HG03060 (cell line): ENCODE measurements around the gene DGCR6L.
"Not testable (repeated sequence)": the region's sequence is repeated elsewhere in the genome, so short reads cannot be mapped to it uniquely, and the experiment has no call there.

Source experiments
- ATAC-seq: cut with Tn5 transposase; IDR thresholded peaks from one replicate; pipeline ENCODE4 v1.9.1; 2021; ENCODE audit warnings: low read depth, moderate number of reproducible peaks; ENCODE audit not compliant: unreplicated experiment

DGCR6L gene

DNA sequence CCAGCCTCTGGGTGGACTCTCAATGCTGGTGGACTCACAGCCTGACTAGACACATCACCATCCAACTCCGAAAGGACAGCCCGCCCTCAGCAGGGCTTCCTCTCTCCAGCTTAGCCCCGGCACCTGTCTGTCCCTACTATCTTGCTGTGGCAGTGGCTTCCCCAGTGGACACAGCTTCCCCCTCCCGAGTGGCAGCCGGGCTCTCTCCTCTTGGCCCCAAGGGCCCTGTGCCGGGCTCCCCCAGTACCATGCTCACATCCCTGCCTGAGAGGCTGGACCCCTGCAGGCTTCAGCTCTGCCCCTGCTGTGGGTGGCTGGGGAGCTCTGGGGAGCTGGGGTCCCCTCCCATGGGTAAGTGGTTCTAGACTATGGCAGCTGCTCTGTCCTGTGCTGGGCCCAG, 9.1 kb downstream of the DGCR6L start:
- ATAC-seq: not testable (repeated sequence)

DNA sequence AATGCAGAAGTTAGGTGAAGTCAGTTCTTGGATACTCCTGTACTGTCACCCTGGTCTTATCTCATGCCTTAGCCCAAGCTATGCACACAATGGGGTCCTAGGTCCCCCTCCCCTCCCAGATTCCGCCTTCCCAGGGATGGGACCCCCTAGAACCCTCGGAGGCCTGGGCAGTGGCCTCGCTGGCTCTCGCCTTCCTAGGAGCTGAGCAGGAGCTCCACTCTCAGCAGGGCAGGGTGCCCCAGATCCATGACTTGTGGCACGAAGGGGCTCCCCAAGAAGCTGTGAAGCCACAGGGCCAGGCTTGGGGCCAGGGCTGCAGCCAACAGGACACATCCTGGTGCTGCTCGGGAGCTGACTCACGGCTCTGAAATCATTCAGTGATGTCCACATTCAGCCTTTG, 9.7 kb downstream of the DGCR6L start:
- not testable (repeated sequence) for ATAC-seq

DNA sequence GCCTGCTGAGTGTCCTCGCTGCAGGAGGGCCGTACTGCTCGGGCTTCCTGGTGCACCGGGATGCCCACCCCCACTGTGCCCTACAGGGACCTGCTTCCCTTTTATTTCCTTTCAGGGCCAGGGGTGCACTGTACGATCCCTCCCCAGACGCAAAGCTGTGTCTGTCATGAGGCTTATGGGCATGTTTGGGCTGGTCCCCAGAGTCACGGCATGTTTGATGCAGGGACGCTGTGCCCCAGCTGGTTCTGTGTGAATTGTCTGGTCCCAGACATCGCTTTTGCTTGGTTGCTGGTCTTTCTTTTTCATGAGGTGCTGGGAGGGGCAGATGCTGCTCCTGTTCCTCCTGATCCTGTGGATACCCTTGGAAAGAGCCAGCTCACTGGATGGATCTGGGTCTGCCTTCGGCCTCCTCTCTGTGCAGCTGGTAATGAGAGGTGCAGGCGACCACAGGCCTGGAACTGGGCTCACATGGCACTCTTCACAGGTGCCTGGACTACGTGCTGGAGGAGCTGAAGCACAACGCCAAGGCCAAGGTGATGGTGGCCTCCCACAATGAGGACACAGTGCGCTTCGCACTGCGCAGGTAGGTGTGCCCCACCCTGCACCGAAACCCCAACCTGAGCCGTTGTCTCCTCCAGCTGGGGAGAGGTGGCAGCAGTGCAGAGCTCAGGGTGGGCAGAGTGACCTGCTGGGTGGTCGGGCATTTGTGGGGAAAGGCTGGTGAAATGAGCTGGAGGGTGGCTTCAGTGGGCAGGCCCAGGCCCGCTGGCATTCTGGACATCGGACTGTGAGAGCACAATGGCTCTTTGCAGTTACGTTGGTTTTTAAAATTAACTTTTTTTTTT, 10.8 kb downstream of the DGCR6L start:
- ATAC-seq: not testable (repeated sequence)

DNA sequence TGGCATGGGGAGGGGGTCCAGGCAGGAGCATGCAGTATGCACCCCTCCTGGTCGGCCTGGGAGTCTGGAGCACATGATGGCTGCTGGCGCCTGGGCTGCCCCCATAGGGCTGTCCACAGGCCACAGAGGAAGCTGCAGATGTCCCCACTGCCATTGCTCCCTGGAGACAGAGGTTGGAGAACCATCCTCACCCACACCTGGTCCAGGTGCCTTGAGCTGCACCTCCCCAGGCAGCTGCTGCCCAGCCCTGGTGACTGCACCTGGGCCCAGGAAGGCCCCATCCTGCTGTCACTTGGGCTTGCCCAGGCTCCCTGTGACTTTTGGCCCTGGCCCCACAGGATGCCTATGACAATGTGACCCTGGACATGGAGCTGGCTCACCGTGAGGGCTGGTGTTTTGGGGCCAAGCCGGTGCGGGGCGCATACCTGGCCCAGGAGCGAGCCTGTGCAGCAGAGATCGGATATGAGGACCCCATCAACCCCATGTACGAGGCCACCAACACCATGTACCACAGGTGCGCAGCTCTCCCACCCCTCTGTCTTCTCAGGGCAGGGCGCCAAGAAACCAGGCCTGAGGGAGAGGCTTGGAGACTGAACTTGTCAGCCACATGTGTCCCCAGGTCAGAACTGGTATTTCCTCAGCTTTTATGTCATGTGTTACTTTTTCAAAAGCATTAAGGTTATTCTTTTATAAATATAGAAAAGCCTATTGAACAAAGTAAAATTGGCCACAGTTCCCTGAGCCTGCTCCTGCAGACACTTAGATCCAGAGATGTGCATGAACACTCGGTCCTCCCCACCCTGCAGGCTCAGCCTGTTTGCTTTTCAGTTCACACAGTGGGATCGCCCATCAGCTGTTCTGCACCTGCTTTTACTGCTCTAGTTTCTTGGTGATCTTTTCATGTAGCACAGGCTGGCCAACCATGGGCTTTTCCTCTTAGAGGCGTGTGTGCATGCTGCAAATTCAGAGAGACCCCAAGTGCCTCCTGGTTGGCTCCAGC, 12.1 kb downstream of the DGCR6L start:
- not testable (repeated sequence) for ATAC-seq

DNA sequence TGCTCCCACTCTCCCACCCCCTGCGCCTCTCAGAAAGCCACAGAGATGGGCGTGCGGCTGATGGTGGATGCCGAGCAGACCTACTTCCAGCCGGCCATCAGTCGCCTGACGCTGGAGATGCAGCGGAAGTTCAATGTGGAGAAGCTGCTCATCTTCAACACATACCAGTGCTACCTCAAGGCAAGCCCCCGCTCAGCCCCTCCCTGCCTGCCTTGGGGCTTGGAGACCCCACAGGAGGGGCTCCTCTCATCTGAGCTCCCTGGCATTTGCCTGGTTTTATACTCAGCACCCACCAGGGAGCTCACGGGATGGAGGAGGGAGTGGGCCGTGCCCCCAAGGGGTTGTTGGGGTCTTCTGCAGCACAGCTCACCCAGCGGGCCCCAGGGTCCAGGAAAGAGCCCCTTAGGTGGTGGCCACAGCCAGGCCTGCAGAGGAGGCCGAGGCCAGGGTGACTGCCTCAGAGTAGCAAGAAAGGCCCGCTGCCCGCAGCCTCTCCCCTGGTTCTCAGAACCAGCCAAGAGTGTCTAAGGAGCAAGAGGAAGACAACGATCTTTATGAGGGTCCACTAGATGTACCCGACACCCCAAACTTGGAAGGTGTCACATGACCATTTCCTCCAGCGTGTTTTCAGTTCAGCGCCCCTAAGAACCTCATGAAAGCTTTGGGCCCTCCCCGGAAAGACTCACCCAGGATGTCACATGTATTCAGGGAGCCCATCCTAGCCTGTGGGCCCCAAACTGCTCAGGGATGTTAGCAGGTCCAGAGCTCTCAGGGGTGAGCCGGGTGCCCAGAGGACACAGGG, 13.0 kb downstream of the DGCR6L start:
- ATAC-seq: not testable (repeated sequence)

DNA sequence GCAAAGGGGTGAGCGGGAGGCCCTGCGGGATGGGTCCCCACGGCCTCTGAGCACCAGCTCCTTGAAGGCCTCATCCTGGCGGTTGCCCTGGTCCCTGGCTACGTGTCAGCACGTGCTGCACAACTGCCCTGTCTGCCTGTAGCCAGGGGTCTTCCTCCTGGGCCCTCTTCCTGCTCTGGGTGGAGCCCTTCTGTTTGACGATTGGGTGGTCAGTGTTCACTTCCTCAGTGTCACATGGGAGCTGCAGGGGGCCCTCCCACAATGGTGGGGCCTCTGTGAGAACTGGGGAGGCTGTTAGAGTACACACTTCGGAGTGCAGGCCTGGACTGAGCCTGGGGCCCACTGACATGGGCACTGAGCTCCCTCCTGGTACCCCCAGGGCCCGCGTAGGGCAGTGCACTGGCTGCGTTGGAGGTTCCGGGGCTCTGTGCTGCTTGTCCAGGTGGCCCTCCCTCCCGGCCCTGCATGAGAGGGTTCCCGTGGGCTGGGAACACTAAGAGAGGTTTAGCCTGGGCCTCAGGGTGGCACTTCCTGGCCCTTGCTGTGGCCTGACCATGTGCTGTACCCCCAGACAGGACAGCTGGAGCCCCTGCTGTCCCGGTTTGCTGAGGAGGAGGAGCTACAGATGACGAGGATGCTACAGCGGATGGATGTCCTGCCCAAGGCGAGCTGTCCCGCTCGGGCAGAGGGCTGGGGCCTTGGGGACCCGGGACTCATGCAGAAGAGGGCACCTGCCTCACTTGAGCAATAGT, 13.8 kb downstream of the DGCR6L start:
- no peak for ATAC-seq

DNA sequence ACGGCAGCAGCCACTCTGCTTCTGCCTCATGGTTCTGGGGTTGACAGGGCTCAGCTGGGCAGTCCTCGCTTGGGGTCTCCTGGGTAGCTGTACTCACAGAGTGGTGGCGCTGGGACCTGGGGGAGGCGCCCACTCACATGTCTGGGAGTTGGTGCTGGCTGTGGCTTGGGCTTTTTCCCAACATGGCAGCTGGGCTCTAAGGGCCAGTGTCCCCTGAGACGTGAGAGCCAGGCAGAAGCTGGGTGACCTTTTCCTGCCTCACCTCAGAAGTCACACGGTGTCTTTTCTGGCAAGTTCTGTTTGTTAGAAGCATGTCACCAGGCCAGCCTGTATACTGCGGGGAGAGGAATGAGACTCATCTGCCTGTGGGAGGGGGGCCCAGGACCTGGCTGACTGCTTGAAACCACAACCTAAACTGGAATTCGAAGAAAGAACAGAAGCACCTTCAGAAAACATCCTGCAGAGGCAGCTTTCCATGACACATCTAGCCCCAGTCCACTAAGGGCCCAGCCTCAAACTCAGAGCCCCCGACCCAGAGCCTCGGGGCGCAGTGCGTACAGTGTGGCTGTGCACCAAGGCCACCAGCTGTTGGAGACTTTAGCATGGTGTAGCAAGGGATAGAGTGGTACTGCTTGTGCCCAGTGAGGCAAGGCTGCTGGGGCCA, 14.5 kb downstream of the DGCR6L start:
- not testable (repeated sequence) for ATAC-seq

DNA sequence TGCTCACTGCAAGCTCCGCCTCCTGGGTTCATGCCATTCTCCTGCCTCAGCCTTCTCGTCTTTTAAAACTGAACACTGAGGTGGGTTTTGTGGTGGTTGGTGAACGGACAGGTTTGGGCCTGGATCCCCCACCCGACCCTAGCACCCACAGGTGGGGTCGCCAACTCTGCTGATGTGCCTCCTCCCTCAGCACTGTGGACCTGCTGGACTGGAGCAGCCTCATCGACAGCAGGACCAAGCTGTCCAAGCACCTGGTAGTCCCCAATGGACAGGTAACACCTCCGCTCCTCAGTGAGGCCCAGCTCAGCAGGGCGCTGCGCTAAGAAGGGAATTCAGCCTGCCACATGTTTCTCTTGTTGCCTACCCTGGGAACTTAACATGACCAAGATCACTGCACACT, 15.2 kb downstream of the DGCR6L start:
- ATAC-seq: no peak

DNA sequence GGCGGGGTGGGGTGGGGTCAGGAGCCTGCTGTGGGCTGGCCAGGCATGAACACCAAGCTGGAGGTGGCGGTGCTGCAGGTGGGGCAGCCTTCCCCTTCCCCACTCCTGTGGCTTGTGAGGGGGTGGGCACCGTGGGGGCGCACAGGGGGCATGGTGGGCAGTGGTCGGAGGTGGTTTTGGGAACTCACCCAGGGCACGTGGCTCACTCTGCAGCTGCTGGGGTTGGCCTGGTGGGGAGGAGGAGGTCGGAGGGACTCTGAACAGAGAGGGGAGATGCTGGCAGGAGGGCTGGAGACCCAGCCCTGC, 16.7 kb downstream of the DGCR6L start:
- not testable (repeated sequence) for ATAC-seq

DNA sequence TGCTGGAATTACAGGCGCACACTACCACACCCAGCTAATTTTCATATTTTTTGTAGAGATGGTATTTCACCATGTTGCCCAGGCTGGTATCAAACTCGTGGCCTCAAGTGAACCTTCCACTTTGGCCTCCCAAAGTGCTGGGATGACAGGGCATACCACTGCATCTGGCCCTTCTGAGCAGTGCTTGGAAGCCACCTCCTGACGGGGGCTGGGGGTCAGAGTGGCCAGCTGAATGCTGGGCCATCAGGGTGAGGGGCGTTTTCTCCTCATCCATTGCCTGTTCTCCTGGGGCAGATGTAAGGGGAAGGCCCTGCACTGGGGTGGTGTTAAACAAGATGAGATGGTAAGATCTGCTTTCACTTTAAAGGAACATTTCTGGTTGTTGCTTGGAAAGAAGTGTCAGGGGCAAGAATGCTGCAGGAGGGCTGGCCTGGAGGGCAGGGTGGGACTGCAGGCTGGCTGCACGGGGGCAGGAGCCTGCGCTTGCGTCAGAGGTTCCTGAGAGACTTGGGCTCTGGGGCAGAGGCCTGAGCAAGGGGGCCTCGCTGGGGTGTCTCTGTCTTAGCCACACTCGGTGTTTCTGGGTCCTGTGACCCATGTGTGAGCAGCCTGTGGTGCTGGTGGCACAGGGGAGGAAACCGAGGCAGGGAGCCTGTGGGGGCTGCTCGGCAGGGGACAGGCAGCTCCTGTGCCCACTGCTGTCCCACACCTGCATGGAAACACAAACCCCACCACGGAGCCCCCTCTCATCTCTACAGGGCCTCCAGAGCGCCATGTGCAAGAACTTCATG, 17.2 kb downstream of the DGCR6L start:
- ATAC-seq: no peak

DNA sequence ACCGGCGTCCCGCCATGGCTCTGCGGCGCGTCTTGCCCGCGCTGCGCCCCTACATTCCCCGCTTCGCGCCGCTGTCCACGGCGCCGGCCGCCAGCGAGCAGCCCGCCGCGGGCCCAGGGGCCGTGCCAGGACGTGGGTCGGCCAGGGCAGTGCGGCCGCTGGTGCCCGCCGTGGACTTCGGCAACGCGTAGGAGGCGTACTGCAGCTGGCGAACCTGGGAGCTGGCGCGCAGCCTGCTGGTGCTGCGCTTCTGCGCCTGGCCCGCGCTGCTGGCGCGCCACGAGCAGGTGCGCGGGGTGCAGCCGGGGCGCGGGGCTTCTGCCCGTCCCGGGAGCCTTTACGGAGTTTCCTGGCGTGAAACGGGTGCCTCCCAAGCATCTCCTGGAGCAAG, 20.1 kb downstream of the DGCR6L start:
- no peak for ATAC-seq

DNA sequence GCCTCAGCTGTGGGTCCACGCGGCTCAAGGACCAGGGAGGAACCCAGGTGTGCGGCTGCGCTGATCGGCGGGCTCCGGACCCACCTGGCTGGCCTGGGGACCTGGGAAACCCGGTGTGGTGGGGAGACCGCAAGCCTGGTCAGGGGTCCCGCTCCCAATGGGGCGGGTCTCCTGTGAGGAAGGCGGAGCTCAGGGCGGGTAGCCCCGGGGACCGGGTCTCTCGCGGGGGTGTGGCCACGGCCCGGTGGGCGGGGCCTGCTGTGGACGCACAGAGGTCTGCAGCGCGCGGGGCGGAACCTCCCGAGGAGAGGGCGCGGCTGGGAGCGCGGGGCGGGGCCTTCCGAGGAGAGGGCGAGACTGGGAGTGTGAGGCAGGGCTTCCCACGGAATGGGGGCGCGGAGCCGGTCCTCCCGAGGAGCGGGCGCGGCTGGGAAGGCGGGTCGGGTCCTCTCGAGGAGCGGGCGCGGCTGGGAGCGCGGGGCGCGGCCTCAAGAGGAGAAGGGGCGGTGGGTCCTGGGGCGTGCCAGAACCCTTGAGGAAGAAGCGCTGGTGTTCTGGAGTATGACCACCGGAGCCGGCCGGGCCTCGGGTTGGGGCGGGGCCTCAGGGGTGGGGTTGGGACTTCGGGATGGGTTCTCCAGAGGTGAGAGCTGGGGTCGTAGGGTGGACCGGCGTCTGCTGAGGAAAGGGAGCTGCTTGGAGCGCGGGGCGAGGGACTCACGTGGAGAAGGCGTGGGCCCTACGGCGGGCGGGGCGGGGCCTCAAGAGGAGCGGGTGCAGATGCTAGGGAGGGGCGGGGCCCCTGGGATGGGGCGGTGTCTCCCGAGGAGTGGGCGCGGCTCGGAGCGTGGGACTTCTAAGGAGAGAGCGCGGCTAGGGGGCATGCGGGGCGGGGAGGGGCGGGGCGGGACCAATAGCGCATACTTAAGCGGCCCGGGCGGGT, 20.8 kb downstream of the DGCR6L start:
- ATAC-seq: no peak

DNA sequence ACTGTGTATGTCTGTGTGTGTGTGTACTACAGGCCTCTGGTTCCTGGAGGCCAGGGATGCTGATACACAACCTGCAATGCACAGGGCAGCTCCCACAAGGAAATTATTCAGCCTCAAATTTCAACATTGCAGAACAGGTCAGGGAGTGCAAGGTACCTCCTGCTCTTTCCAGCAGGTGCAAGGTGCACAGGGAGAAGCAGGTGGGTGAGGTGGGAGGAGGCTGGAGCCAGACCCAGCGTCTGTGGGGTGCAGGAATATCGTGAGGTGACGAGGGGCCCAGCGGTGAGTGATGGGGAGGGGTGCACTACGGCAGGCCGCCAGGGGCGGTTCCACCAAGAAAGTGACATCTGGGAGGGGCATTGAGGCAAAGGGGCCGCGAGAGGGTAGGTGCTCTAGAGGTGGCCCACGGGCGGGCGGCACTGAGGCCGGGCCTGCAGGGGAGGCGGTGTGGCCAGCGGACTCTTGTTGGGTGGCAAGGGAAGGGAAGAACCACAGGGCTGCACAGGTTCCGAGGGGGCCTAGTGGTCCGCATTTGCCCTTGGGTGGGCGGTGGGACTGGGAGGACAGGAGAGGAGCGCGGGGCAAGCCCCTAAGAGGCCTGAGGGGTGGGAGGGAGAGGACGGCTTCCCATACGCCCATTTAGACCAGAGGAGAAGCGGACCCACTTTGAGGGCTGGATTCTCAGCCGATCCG, 21.6 kb downstream of the DGCR6L start:
- ATAC-seq: no peak

DNA sequence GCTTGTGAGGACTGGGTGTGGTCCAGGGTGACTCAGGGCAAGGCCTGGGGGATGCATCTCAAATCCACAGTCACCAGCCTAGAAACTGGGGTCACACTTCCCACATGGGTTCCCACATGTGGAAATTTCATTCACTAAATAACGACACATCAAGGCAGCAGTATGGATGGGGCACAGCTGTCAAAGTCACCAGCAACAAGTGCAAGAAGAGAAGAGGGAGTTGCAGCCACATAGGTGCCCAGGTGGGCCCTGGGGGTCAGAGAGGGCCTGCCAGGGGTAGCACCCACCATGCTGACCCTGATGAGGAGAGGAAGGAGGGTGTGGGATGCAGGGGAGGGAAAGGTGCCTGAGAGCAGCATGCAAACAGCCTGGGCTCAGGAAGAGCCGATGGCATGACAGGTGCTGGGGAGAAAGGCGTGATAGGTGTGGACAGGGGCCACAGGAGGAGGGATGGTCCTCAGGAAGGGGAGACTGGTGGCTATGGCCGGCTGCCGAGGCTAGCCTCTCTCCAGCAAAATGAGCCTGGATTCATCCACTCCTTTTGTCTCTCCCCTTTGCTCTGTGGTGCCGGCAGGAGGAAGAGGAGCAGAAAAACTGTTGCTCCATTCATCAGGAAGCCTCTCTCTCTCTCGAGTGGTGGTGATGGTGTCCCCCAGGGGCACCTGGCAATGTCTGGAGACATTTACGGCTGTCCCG, 22.3 kb downstream of the DGCR6L start:
- no peak for ATAC-seq

DNA sequence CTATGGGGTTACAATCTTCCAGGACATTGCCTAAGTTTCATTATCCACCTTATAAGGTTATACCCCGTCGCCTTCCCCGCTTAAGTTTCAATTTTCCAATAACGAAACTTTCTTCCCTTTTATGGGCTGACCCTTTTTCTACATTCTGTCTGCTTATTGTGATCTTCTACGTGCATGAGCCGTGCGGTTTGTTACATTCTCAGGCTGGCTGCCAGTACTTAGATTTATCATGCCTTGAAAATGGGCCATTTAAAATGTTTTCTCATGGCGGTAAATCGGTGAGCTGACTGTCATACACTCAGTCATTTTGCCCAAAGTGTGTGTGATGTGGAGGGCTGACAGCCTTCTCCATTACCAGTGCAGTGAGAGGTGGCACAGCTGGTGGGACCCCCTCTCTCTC, 23.3 kb downstream of the DGCR6L start:
- ATAC-seq: no peak

DNA sequence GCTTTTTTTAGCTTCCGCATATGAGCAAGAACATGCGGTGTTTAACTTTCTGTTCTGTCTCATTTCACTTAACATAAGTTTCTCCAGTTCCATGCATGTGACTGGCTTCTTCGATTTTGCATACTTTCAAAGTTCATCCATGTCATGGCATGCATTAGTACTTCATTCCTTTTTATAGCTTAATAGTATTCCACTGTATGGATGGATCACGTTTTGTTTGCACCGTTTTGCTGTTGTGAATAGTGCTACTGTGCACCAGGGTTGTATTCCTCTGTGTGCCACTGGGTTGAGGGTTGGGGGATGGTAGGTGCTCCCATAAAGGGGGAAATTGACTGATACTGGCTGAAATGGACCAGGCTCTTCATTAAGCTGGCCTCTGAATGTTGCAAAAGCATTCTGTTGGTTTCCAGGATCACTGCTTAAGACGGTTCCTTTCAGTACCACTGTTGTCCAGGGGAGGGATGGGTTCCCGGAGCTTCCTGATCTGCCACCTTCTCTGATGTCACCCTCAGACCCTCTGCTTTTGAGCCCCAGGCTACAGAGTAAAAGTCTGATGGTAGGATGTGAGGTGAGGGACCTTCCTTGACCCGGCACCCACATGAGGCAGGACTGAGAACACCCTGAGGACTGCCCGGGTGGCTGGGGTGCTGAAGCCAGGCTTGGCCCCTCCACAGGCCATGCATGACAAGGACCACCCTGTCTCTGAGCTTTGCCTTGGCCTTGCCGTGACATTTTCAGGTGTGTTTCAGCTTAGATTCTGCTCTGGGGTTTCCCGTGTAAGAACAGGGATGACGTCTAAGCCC, 24.4 kb downstream of the DGCR6L start:
- no peak for ATAC-seq
